Gastrocnemius medialis (tissue), 4 donors: ENCODE measurements around the gene SUMO3. TPM values are rescaled to one million over a fixed set of nuclear protein-coding genes. Genes with fewer than 3 reads are reported as not detected.

Source experiments
- ATAC-seq, 2 donors: fragments of 150-250 bp; one replicate each; pipeline ENCODE4 v1.9.1; 2016
- DNase-seq, 2 donors: peaks; one replicate each; pipeline ENCODE4 v3.0.0-alpha.2; 2019
- H3K27ac ChIP-seq, 4 donors: fragments of 200-600 bp; sonication (generic); 1 replicate in 1 of 4; 2 replicates in 3 of 4; pipeline ENCODE4 v1.5.1; 2016 to 2018; ENCODE audit warnings: mild to moderate bottlenecking in 2 of 4, moderate library complexity in 1 of 4
- H3K27me3 ChIP-seq, 3 donors: fragments of 200-600 bp; sonication (generic) in 2 of 3; 1 replicate in 1 of 3; 2 replicates in 2 of 3; pipeline versions ENCODE4 v1.5.1 to v1.6.0; 2016 to 2019; ENCODE audit warnings: mild to moderate bottlenecking in 1 of 3, moderate library complexity in 1 of 3
- H3K36me3 ChIP-seq, 2 donors: fragments of 200-600 bp; sonication (generic) in 1 of 2; one replicate each; pipeline ENCODE4 v1.5.1; 2017 to 2018
- H3K4me1 ChIP-seq, 2 donors: fragments of 200-600 bp; sonication (generic) in 1 of 2; one replicate each; pipeline ENCODE4 v1.5.1; 2016 to 2017; ENCODE audit warnings: mild to moderate bottlenecking in 2 of 2
- H3K4me3 ChIP-seq, 4 donors: fragments of 200-600 bp; sonication (generic) in 3 of 4; 1 replicate in 1 of 4; 2 replicates in 3 of 4; pipeline ENCODE4 v1.5.1; 2016 to 2019; ENCODE audit warnings: mild to moderate bottlenecking in 2 of 4
- H3K9me3 ChIP-seq, 3 donors: fragments of 200-600 bp; sonication (generic) in 2 of 3; 1 replicate in 1 of 3; 2 replicates in 2 of 3; pipeline ENCODE4 v1.5.1; 2016 to 2019
- CTCF ChIP-seq, 5 experiments: fragments of 450-650 bp in 3 of 5; fragments of 200-600 bp in 2 of 5; sonication (generic) in 2 of 5; IDR thresholded peaks in 4 of 5; conservative IDR thresholded peaks in 1 of 5; 1 replicate in 4 of 5; 2 replicates in 1 of 5; pipeline ENCODE4 v1.5.1; 2016 to 2019; ENCODE audit warnings: antibody characterized with exemption in 5 of 5, mild to moderate bottlenecking in 3 of 5, moderate library complexity in 3 of 5
- POLR2A ChIP-seq, 2 donors: fragments of 450-650 bp; IDR thresholded peaks; one replicate each; pipeline ENCODE4 v1.6.1; 2017; ENCODE audit warnings: antibody characterized with exemption in 2 of 2, mild to moderate bottlenecking in 2 of 2, moderate library complexity in 2 of 2
- in situ Hi-C, 4 donors: fragments of 200-750 bp; cut with MboI; loops; one replicate each; pipeline versions ENCODE4 v1.15.0 to v1.8.0; 2017; ENCODE audit warnings: low sequenced_read_pairs in 4 of 4
- intact Hi-C: fragments of 100-400 bp; cut with DNase I; formaldehyde crosslinking; loops from one replicate; pipeline ENCODE4 v1.15.1; 2023; ENCODE audit warnings: low total_unique reads
- total RNA-seq, 4 donors: library from RNA; depleted of rRNA; stranded (reverse); fragments of >200 nt; gene quantifications; one replicate each; pipeline versions ENCODE4 v1.1.0 to v1.2.3, GENCODE V29; 2016

The SUMO3 gene
- total RNA-seq: 10 to 100 TPM; 49.0 to 85.9 (median 63.7) TPM

- peaks cover 0 to 3% (median 0%) of the 10 kb centered on the region in 3 donors for H3K9me3 ChIP-seq
- H3K4me3 ChIP-seq: peak within 1 kb of the TSS; percentile 64 to 90 (median 74)
- peaks cover 0 to 7% of the 10 kb centered on the region in 2 donors for H3K36me3 ChIP-seq
- no peaks in the 10 kb centered on the region for H3K27me3 ChIP-seq
- intact Hi-C loops: loop anchor here (1.0 to 5.0 kb wide), 4 partner anchors 16 to 481 kb away; partner anchors contain the start of gene CFAP410
- ATAC-seq (peak; percentile 81 to 84), DNase-seq (peak; percentile 51 to 82)
- peak within 1 kb of the TSS; percentile 78 to 91 (median 90) for H3K27ac ChIP-seq
- H3K4me1 ChIP-seq: peaks cover 9 to 22% of the 10 kb centered on the region in 2 donors
- in situ Hi-C loops: no loop called here
- TF ChIP-seq CTCF (IDR thresholded peaks at IDR 0.05 in 4 of 5, conservative IDR thresholded peaks at IDR 0.05 in 1 of 5) (peak in 2 of 5 experiments; percentile 10 to 15), POLR2A (IDR thresholded peaks at IDR 0.05) (peak; percentile 92 to 98)
Observed at GRCh38 chr21:44817914-44818639, at the start of gene SUMO3. SUMO3 (minus strand) TSS chr21:44818062; CDS start chr21:44817968, 94 bp downstream.

GRCh38 chr21:44867464-44867863 is 49.6 kb upstream of the SUMO3 start:
- Histone ChIP-seq H3K27ac (peak overlapping the region; percentile 95), H3K36me3 (peaks cover 0 to 22% of the 10 kb centered on the region in 2 donors), H3K4me3 (no peak overlapping the region), H3K9me3 (no peaks in the 10 kb centered on the region), H3K4me1 (peaks cover 62 to 65% of the 10 kb centered on the region in 2 donors), H3K27me3 (no peaks in the 10 kb centered on the region)
- in situ Hi-C loops: loop anchor here in 1 of 4 donors (5.0 kb wide), 1 partner anchor 55 kb away; no protein-coding TSS in a partner anchor
- ATAC-seq (no peak), DNase-seq (no peak)
- intact Hi-C loops: no loop called here
- TF ChIP-seq POLR2A (IDR thresholded peaks at IDR 0.05): no peak
- TF ChIP-seq CTCF (IDR thresholded peaks at IDR 0.05 in 4 of 5, conservative IDR thresholded peaks at IDR 0.05 in 1 of 5): no peak

- ATAC-seq (no peak), DNase-seq (no peak)
- no peaks in the 10 kb centered on the region for H3K27me3 ChIP-seq
- H3K36me3 ChIP-seq: peaks cover 0 to 22% of the 10 kb centered on the region in 2 donors
- TF ChIP-seq CTCF (IDR thresholded peaks at IDR 0.05 in 4 of 5, conservative IDR thresholded peaks at IDR 0.05 in 1 of 5) (no peak), POLR2A (IDR thresholded peaks at IDR 0.05) (no peak)
- H3K4me3 ChIP-seq: no peak overlapping the region
- H3K9me3 ChIP-seq: no peaks in the 10 kb centered on the region
- in situ Hi-C loops (loop anchor here in 1 of 4 donors (5.0 kb wide), 1 partner anchor 54 kb away; no protein-coding TSS in a partner anchor), intact Hi-C loops (no loop called here)
- H3K4me1 ChIP-seq: peaks cover 56 to 59% of the 10 kb centered on the region in 2 donors
- peak overlapping the region; percentile 95 for H3K27ac ChIP-seq
Observed at GRCh38 chr21:44866780-44867179, 48.9 kb upstream of the SUMO3 start.

- no peak for TF ChIP-seq POLR2A (IDR thresholded peaks at IDR 0.05)
- no peak for TF ChIP-seq CTCF (IDR thresholded peaks at IDR 0.05 in 4 of 5, conservative IDR thresholded peaks at IDR 0.05 in 1 of 5)
- H3K9me3 ChIP-seq: no peaks in the 10 kb centered on the region
- peaks cover 0 to 24% of the 10 kb centered on the region in 2 donors for H3K36me3 ChIP-seq
- DNase-seq: no peak
- in situ Hi-C loops (loop anchor here in 1 of 4 donors (5.0 kb wide), 1 partner anchor 53 kb away; no protein-coding TSS in a partner anchor), intact Hi-C loops (no loop called here)
- no peak overlapping the region for H3K4me3 ChIP-seq
- peaks cover 46 to 48% of the 10 kb centered on the region in 2 donors for H3K4me1 ChIP-seq
- peak in 1 of 2 donors; percentile 16 for ATAC-seq
- peak overlapping the region; percentile 17 to 38 (median 26) for H3K27ac ChIP-seq
- H3K27me3 ChIP-seq: no peaks in the 10 kb centered on the region
Observed at GRCh38 chr21:44865561-44866280, 47.9 kb upstream of the SUMO3 start.
